ENCODE data around the gene CERS6. TPM values are rescaled to one million over a fixed set of nuclear protein-coding genes. Genes with fewer than 3 reads are reported as not detected.
A peak's percentile ranks its signal among the peaks of the same experiment; 100 is the strongest.

Gene CERS6
- total RNA-seq, 8 experiments from 2014 or later: 18.2 to 59.9 (median 39.7) TPM

DNA sequence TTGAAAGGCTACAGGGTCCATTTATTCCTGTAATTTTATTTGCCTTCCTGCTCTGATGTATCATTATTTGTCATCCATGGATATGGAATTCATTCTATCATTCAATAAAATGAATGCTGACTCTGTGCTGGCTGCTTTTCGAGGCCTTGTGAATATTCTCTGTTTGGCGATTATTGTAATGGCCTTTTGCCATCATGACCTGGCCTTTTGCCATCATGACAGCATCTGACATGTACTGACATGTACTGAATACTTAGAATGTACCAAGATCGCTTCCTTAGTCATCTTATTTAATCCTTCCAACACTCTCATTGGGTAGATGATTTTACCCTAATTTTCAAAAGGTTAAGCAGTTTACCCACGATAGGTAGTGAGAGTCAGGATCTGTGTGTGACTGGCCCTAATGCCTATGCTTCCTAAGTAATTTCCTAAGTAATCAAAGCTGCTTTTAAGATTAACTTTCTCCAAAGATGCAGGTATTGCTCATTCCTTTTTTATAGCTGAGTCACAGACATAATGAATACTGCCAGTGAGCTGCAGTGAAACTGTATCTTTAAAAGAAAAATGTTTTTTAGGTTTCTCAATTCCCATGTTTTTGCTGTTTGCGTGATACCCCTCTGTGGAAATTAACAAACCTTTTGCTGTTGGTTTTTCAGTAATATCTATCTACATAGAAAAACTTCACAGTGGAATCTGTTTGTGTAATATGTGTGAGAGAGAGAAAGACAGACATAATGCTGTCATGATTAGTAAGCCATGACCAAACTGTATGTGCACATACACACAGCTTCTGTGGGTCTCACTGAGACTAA is 127.8 kb downstream of the CERS6 start:
- WGBS, 10 experiments: 3 to 100% (median 75%) methylated on average over 2 to 5 of the region's 5 CpGs; no CpG with 5 or more reads in 1 of the 10 experiments
- no peak overlapping the region for H3K4me3 ChIP-seq
- peak in 6 of 8 experiments; percentile 7 to 91 (median 71) for ATAC-seq (replicated peaks in 6 of 8)
- no peak overlapping the region for H3K27ac ChIP-seq
- H3K4me1 ChIP-seq (replicated peaks in 1 of 2): peaks cover 0 to 13% of the 10 kb centered on the region in 2 donors
- in situ Hi-C loops (cut with MboI; ENCODE audit: low pct_unique_long_range_greater_than_20kb in 2 of 9, low sequenced_read_pairs in 9 of 9, unreplicated experiment in 9 of 9): no loop called here

DNA sequence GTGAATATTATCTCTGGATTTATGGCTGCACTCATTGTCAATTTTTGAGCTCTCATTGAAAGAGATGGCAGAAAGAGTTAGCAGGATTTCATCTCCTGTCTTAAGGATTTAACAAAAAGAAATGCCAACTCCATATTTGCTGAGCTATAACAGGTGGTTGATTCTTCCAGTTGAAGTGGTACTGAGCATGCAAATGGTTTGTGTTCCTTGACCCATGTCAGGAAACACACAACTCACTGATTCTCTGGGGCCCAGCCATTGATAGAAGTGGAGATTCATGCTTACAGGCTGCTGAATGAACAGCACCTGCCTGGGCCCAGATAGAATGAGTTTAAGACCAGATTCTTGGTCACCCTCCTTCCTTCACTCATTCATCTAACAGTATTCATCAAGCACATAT is 128.8 kb downstream of the CERS6 start:
- no peak for ATAC-seq (replicated peaks in 6 of 8)
- H3K27ac ChIP-seq: no peak overlapping the region
- no peak overlapping the region for H3K4me3 ChIP-seq
- in situ Hi-C loops (cut with MboI; ENCODE audit: low pct_unique_long_range_greater_than_20kb in 2 of 9, low sequenced_read_pairs in 9 of 9, unreplicated experiment in 9 of 9): no loop called here
- peaks cover 0 to 13% of the 10 kb centered on the region in 2 donors for H3K4me1 ChIP-seq (replicated peaks in 1 of 2)

DNA sequence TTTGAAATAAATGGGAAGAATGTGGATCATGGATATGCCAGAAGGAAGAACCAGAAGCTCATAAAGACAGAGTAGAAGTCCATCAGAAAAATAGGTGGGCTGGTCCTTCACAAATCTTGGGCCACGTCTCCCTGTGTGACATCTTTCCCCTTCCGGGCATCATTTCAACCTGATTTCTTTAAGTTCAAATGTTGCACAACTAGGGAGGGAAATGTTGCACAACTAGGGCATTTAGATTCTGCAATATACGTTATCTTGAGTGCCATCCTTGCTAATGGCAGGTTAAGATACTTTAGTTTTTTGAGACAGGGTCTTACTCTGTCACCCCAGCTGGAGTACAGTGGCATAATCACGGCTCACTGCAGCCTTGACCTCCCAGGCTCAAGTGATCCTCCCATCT is 129.6 kb downstream of the CERS6 start:
- no peak for ATAC-seq (replicated peaks in 6 of 8)
- WGBS, 10 experiments: 91 to 100% (median 98%) methylated on average over 1 to 4 of the region's 4 CpGs; no CpG with 5 or more reads in 2 of the 10 experiments
- in situ Hi-C loops (cut with MboI; ENCODE audit: low pct_unique_long_range_greater_than_20kb in 2 of 9, low sequenced_read_pairs in 9 of 9, unreplicated experiment in 9 of 9): no loop called here

DNA sequence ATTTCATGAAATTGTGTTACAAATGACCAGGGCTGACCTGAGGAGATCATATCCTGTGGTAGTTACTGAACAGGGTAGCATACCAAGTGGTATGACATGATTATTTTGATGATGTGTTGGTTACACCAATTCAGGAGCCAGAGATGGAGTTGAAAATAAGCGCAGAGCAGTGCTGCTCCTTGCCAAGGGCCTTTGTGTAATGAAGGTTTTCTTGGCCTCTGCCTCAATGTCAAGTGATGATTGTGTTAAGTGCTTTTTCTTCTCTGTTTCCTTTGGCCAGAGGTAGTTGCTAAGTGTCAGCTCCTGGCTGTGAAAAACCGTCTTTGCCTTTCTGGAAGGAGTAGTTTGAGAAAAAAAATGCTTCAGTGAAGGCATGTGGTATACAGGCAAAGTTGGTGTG is 131.2 kb downstream of the CERS6 start:
- H3K4me3 ChIP-seq: no peak overlapping the region
- in situ Hi-C loops (cut with MboI; ENCODE audit: low pct_unique_long_range_greater_than_20kb in 2 of 9, low sequenced_read_pairs in 9 of 9, unreplicated experiment in 9 of 9): no loop called here
- peak in 1 of 8 experiments; percentile 54 for ATAC-seq (replicated peaks in 6 of 8)
- WGBS, 10 experiments: 83 to 100% (median 100%) methylated on average over 1 to 2 of the region's 2 CpGs; no CpG with 5 or more reads in 4 of the 10 experiments
- peaks cover 0 to 13% of the 10 kb centered on the region in 2 donors for H3K4me1 ChIP-seq (replicated peaks in 1 of 2)
- H3K27ac ChIP-seq: no peak overlapping the region

More for the DNA sequence above, 129.6 kb downstream of the CERS6 start:
- Histone ChIP-seq H3K4me1 (replicated peaks in 1 of 2) (peaks cover 0 to 13% of the 10 kb centered on the region in 2 donors), H3K4me3 (no peak overlapping the region), H3K27ac (no peak overlapping the region)

DNA sequence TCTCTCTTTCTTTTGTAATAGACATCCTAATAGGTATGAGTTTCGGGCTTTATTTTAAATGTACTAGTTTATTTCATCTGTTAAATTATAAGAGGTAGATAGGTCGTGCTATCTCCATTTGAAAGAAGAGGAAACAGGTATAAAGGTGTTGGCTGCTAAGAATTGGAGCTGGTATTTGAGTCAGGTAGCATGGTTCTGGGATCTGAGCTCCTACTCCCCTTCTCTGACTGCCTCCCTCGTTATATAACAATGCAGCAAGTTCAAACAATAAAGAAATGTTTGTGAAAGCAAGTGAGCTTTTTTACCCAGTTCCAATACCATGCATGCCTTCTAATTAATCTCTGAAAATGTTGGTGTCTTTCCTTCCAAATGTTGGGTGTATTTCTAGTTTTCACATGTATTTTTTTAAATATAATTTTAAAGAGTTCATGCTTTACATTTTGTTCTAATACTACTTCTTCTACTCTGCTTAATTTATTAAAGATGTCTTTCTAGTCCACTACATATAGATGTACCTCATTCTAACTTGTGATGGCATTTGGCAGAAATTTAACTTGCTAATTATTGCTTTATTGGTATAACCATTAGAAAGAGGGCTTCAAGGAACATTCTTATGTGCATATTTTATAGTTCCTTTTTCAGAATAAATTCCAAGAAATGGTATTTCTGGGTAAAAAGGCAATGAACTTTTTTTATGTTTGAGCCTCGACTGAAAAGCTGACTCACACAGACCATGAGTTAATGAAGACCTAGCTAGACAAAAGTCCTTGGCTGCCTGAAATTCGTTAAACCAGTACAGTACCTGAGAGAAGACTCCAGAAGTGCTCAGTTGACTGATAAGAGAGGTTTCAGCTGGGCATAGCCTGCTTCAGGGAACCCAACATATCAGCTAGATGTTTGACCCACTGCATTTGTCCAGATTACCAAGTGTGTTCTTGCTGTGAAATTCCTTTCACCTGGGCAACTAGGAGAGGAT is 133.5 kb downstream of the CERS6 start:
- in situ Hi-C loops (cut with MboI; ENCODE audit: low pct_unique_long_range_greater_than_20kb in 2 of 9, low sequenced_read_pairs in 9 of 9, unreplicated experiment in 9 of 9): no loop called here
- peak in 3 of 8 experiments; percentile 70 to 95 (median 87) for ATAC-seq (replicated peaks in 6 of 8)
- Histone ChIP-seq H3K4me1 (replicated peaks in 1 of 2) (no peaks in the 10 kb centered on the region), H3K27ac (no peak overlapping the region), H3K4me3 (no peak overlapping the region)
- 20 to 100% (median 69%) methylated on average over 1 to 5 of the region's 5 CpGs for WGBS, 10 experiments

DNA sequence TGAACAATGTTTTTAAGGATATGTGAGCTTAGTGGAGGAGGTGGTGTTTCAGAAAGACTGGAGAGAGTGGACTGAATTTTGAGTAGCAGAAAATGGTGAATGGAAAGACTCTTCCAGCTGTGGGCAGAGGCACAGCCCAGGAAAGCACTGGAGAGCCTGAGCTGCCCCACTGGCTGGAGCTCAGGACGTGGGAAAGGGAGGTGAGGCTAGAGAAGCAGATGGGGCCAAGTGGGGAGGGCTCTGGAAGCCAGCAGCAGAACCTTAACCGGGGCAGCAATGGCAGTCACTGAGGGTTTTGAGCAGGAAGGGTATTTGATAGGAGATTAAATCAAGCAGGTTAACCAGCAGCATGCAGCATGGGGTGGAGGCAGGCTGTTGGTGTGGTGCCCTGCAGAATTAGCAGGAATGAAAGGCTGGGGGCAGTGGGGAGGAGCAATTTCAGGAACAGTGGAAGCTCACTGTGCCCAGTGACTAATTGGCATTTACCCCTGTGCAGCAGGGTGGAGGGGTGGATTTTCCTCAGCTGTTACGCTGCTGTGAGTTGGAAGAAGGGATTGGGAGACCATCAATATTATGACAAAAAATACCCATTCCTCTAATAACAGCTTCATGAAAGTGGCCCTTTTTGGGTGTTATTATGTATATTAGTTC is 136.2 kb downstream of the CERS6 start:
- no peak overlapping the region for H3K4me3 ChIP-seq
- no peak overlapping the region for H3K27ac ChIP-seq
- WGBS, 10 experiments: 82 to 100% (median 95%) methylated on average over 1 to 3 of the region's 3 CpGs; no CpG with 5 or more reads in 5 of the 10 experiments
- H3K4me1 ChIP-seq (replicated peaks in 1 of 2): no peaks in the 10 kb centered on the region
- no peak for ATAC-seq (replicated peaks in 6 of 8)
- in situ Hi-C loops (cut with MboI; ENCODE audit: low pct_unique_long_range_greater_than_20kb in 2 of 9, low sequenced_read_pairs in 9 of 9, unreplicated experiment in 9 of 9): no loop called here

DNA sequence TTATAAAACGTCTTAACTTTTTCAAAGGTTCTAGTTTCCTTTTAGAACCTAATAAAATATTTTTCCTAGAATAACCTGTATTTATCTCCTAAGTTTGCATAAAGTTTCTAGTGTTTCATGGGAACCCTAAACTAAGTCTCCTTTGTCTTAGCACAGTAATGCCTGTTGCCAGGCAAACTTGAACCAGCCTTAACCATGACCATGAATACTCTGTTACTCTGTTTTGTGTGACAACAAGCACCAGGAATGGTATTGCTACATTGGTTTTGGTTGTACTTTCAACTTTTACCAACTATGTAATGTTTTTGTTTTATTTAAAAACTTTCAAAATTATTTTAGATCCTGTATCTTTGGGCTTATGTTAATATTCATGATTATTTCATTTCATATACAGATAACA is 137.6 kb downstream of the CERS6 start:
- peak in 1 of 8 experiments; percentile 52 for ATAC-seq (replicated peaks in 6 of 8)
- 60 to 100% (median 100%) methylated on average over 1 of the region's 1 CpG; no CpG with 5 or more reads in 1 of the 10 experiments for WGBS, 10 experiments
- Histone ChIP-seq H3K27ac (no peak overlapping the region), H3K4me3 (no peak overlapping the region), H3K4me1 (replicated peaks in 1 of 2) (no peaks in the 10 kb centered on the region)
- in situ Hi-C loops (cut with MboI; ENCODE audit: low pct_unique_long_range_greater_than_20kb in 2 of 9, low sequenced_read_pairs in 9 of 9, unreplicated experiment in 9 of 9): no loop called here

DNA sequence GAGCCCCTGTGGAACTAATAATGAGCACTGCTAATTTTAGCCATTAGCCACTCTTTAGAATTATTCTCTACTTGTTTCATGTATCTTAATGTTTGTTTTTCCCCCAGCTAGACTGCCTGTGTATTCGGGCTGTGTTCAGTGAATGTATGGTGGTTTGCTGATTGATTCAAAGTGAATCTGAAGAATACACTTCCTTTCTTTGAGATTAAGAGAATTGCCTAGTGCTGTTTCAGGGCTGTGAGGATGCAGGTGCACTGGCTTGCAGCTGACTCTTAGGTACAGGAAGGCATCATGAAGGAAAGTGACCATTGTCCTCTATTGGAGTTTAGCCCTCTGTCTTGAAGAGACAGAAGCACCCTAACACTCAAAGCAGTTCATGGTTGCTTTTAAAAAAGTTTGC is 138.7 kb downstream of the CERS6 start:
- Histone ChIP-seq H3K27ac (no peak overlapping the region), H3K4me1 (replicated peaks in 1 of 2) (no peaks in the 10 kb centered on the region), H3K4me3 (no peak overlapping the region)
- ATAC-seq (replicated peaks in 6 of 8): peak in 1 of 8 experiments; percentile 27
- 67 to 100% (median 82%) methylated on average over 1 of the region's 1 CpG; no CpG with 5 or more reads in 4 of the 10 experiments for WGBS, 10 experiments
- in situ Hi-C loops (cut with MboI; ENCODE audit: low pct_unique_long_range_greater_than_20kb in 2 of 9, low sequenced_read_pairs in 9 of 9, unreplicated experiment in 9 of 9): no loop called here

DNA sequence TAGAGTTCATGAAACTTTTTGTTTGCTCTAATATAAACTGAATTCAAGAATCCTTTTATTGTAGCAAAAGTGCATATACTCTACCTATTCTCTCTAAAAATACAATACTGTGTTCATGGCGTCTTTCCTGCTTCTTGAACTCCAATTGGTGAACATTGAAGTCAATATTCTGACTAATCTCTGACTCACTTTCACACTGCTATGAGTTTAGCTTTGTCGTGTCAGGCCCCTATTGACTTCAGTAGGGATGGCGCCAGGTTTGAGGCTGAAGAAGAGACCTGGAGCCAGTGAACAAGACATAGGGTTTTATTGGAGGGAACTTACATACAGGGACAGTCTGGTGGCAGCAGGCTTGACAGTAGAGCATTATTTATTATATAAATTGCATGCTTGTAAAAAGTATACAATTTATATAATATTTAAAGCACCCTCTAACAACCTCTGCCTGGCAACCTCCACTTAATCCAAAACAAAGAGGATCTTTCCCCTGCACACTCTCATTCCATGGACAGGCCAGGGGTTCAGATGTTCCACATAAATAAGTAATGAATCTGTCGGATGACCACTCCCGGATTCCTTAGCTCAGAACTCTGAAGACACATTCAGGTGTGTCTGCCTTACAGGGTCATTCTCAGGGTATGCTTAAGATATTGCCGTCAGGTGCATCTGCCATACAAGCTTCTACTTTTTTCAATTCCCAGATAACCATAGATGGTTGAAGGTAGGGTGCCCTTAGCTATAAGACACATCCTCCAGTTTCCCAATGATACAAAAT is 141.0 kb downstream of the CERS6 start:
- in situ Hi-C loops (cut with MboI; ENCODE audit: low pct_unique_long_range_greater_than_20kb in 2 of 9, low sequenced_read_pairs in 9 of 9, unreplicated experiment in 9 of 9): no loop called here
- Histone ChIP-seq H3K4me3 (no peak overlapping the region), H3K27ac (no peak overlapping the region), H3K4me1 (replicated peaks in 1 of 2) (no peaks in the 10 kb centered on the region)
- peak in 1 of 8 experiments; percentile 58 for ATAC-seq (replicated peaks in 6 of 8)
- 82 to 100% (median 95%) methylated on average over 1 to 6 of the region's 6 CpGs for WGBS, 10 experiments

DNA sequence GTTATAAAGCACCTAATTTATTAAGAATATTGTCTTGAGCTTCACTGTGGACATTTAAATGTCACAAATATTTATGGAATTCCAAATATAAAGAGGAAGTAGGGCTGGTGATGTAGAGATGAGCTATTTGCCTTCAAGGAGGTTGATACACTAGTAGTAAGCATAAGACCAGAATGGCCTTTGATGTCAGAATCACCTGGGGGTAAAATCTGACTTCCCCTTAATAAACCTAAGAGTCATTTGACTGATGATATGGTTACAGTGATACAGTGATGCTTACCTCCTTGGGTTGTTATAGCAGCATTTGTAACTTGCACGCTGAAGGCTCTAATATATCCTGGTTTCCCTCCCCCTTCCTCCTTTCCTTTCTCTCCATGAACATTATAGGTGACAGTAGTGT is 143.7 kb downstream of the CERS6 start:
- Histone ChIP-seq H3K27ac (no peak overlapping the region), H3K4me1 (replicated peaks in 1 of 2) (no peaks in the 10 kb centered on the region), H3K4me3 (no peak overlapping the region)
- no peak for ATAC-seq (replicated peaks in 6 of 8)
- WGBS, 10 experiments: 100% methylated on average over 1 of the region's 1 CpG; no CpG with 5 or more reads in 4 of the 10 experiments
- in situ Hi-C loops (cut with MboI; ENCODE audit: low pct_unique_long_range_greater_than_20kb in 2 of 9, low sequenced_read_pairs in 9 of 9, unreplicated experiment in 9 of 9): no loop called here

DNA sequence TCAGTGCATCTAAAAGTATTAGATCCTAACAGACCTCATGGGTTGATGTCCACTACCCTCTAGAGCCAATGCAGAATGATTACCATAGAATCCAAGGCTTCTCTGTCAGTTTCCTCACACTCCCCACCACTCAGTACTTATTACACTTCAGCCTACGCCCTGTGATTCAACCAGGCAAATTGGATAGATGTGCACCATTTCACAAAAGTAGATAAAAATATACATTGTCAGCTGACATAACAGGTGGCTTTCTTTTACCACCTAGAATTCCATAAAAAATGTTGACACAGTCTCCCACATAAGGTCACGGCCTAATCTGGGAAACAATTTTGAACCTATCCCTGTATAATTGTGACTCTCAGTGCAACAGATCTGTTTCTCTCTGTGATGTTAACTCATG is 144.9 kb downstream of the CERS6 start:
- peak in 2 of 8 experiments; percentile 25 to 68 for ATAC-seq (replicated peaks in 6 of 8)
- H3K27ac ChIP-seq: no peak overlapping the region
- H3K4me1 ChIP-seq (replicated peaks in 1 of 2): no peaks in the 10 kb centered on the region
- WGBS, 10 experiments: 83 to 100% (median 100%) methylated on average over 1 to 2 of the region's 2 CpGs; no CpG with 5 or more reads in 2 of the 10 experiments
- H3K4me3 ChIP-seq: no peak overlapping the region
- in situ Hi-C loops (cut with MboI; ENCODE audit: low pct_unique_long_range_greater_than_20kb in 2 of 9, low sequenced_read_pairs in 9 of 9, unreplicated experiment in 9 of 9): no loop called here

DNA sequence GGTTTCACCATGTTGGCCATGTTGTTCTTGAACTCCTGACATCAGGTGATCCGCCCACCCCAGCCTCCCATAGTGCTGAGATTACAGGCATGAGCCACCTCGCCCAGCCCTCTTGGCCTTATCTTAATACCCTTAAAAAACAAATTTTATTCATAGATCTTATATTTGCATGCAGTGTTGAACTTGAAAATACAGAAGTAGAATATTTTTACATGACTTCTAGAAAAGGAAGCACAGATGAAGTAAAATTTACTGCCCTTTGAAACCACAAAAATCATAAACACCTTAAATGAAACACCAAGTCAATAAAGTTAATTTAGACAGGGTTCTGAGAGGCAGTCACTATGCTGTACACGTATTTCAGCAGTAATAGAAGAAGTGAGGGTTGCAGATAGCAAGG is 145.7 kb downstream of the CERS6 start:
- 0 to 100% (median 100%) methylated on average over 1 to 3 of the region's 3 CpGs; no CpG with 5 or more reads in 1 of the 10 experiments for WGBS, 10 experiments
- Histone ChIP-seq H3K27ac (no peak overlapping the region), H3K4me3 (no peak overlapping the region), H3K4me1 (replicated peaks in 1 of 2) (no peaks in the 10 kb centered on the region)
- ATAC-seq (replicated peaks in 6 of 8): peak in 3 of 8 experiments; percentile 41 to 74 (median 57)
- in situ Hi-C loops (cut with MboI; ENCODE audit: low pct_unique_long_range_greater_than_20kb in 2 of 9, low sequenced_read_pairs in 9 of 9, unreplicated experiment in 9 of 9): no loop called here
